ENCODE measurements around the gene MROH8.

DNA sequence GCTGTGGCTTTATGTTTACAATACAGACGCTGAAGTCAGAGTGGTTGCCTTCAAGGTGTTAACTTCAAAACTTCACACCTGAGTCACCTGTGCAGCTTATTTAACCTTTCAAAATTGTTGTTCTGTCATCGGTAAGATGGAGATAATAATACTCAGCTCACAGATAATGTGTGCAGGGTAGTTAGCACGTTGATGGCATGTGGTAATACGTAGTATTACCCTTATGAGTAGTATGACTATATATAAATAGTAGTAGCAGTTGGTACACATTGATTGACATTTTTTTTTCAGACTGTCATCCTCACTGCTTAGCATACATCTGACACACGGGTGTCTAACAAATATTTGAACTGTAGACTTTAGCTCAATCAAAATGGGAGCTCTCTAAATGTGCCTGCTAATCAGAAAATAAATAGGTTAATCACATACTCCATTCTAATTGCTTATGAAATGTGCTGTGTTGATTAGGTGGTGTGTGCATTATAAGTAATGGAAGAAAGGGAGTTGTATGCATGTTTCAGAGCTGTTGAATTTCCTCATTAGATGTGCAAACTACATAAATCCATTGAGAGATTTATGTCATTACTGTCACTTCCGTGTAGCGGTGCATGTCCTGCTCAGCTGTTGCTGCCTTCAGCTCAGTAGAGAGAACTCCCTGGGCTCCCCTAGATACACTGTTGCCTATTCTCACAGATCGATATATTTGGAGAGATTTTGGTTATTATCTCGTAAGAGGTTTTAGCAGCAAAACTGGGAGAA, 11.2 kb upstream of the MROH8 start:
- TF ChIP-seq, protein P1, sequence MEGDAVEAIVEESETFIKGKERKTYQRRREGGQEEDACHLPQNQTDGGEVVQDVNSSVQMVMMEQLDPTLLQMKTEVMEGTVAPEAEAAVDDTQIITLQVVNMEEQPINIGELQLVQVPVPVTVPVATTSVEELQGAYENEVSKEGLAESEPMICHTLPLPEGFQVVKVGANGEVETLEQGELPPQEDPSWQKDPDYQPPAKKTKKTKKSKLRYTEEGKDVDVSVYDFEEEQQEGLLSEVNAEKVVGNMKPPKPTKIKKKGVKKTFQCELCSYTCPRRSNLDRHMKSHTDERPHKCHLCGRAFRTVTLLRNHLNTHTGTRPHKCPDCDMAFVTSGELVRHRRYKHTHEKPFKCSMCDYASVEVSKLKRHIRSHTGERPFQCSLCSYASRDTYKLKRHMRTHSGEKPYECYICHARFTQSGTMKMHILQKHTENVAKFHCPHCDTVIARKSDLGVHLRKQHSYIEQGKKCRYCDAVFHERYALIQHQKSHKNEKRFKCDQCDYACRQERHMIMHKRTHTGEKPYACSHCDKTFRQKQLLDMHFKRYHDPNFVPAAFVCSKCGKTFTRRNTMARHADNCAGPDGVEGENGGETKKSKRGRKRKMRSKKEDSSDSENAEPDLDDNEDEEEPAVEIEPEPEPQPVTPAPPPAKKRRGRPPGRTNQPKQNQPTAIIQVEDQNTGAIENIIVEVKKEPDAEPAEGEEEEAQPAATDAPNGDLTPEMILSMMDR (IDR thresholded peaks at IDR 0.05; ENCODE audit: poor library complexity), result no peak
- no peak for TF ChIP-seq EZH2 (IDR thresholded peaks at IDR 0.05; ENCODE audit: borderline replicate concordance)
